Body of pancreas (tissue), 4 donors: Measurements from ENCODE around the gene RABEPK.

Experiments
- CTCF ChIP-seq, 7 experiments: fragments of 450-650 bp in 4 of 7; fragments of 200-600 bp in 3 of 7; sonication (generic) in 3 of 7; IDR thresholded peaks; one replicate each; pipeline ENCODE4 v1.5.1; 2016 to 2019; ENCODE audit warnings: antibody characterized with exemption in 7 of 7
- POLR2A ChIP-seq, 3 donors: fragments of 450-650 bp; IDR thresholded peaks; one replicate each; pipeline ENCODE4 v1.6.1; 2016; ENCODE audit warnings: antibody characterized with exemption in 3 of 3, mild to moderate bottlenecking in 2 of 3

GRCh38 chr9:125214186-125214585 lies 13.8 kb downstream of the RABEPK start:
- TF ChIP-seq CTCF (IDR thresholded peaks at IDR 0.05) (no peak), POLR2A (IDR thresholded peaks at IDR 0.05) (no peak)
